HG03520 (cell line): Measurements from ENCODE around the gene SMIM36.
"Not testable (repeated sequence)": the region's sequence is repeated elsewhere in the genome, so short reads cannot be mapped to it uniquely, and the experiment has no call there.

Experiments
- ATAC-seq: cut with Tn5 transposase; IDR thresholded peaks from one replicate; pipeline ENCODE4 v1.9.1; 2021; ENCODE audit warnings: mild to moderate bottlenecking, moderate library complexity; ENCODE audit not compliant: unreplicated experiment

The SMIM36 gene

DNA sequence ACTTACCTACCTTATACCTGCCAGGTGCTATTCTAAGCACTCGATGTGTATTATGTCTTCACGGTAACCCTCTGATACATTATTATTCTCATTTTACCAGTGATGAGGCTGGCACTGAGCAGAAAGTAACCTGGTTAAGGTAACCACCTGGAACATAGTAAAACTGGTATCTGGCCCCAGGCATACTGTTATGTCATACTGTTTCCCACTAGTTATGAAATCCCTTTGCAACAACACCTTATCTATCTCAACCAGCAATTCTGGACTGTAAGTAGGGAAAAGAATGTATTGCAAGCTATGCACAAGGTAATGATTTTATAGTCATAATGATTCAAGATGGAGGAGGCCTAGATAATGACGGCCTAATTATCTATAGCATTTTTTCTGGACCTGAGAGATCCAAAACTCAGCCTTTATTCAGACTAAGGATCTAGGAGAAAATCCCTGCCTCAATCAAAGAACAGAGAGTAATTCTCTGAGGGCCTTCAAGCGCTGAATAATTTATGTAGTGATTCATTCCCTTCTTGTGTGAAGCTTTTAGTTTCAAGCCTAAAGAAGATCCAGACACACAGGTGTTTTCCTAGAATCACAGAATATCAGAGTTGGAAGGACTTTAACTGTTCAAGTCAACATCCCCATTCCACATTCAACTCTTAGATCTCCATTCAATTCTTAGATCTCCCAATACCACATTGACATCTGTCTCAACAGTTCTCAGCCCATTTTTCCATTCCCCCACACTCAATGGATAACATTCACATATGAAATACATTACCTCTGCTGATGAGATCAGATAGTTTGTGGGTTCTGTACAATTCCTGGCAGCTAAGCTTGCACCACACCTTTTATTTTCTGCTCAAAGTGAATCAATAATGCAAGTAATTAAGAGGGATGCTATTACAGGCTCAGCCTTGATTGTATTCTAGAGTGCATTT lies 74.8 kb downstream of the SMIM36 start:
- no peak for ATAC-seq

GRCh38 chr17:55435408-55435807 lies 75.8 kb downstream of the SMIM36 start:
- no peak for ATAC-seq

DNA sequence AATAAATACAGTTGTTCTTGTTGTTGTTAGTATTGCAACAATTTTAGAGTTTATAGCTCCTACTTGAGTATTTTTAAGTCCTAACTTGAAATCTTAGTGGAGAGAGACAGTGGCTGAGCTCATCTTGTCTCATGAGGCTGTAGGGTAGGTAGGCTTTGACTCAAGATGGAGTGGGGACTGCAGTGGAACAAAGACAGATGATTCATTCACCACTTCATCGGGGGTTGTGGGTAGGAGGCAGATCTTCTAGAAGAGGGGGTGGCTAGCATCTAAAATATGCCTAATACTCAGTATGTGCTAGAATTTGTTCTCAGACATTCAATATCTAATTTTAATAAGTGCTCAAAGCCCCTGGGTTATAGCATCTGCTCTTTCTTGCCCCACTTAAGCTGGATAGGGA lies 76.5 kb downstream of the SMIM36 start:
- no peak for ATAC-seq

DNA sequence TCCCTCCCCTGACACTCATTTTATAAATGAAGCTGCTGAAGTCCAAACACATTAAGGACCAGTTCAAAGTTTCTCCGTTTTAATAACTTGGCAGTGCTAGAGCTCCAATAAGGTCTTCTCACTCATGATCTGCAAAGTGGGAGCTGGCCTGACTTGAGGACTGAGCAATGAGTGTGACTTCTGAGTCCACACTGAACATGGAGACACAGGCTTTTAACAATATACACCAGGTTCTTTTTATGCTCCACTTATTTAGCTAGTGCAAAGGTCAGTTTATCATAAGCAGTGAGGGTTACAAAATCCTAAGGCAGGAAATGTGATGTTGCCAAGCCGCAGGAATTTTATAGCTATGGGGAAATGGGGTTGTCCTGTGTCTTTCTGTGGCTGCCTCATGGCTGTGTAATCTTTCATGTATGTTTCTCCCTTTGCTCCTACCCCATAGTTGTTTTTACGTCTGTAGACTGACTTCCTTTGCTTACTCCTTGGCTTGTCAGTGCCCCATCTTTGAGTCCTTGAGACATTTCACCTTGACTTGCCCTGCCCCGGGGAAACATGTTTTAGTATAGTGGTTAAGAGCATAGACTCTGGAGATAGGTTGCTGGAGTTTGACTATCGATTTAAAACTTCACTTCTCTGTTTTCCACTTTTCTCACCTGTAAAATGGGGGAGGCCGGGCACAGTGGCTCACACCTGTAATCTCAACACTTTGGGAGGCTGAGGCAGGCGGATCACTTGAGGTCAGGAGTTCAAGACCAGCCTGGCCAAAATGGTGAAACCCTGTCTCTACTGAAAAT lies 77.4 kb downstream of the SMIM36 start:
- ATAC-seq = no peak

GRCh38 chr17:55433029-55433628 lies 78.1 kb downstream of the SMIM36 start:
- no peak for ATAC-seq

- ATAC-seq = no peak
Measured at GRCh38 chr17:55432358-55433028, 78.8 kb downstream of the SMIM36 start.

- ATAC-seq = not testable (repeated sequence)
Measured at GRCh38 chr17:55431914-55432313, 79.3 kb downstream of the SMIM36 start.

DNA sequence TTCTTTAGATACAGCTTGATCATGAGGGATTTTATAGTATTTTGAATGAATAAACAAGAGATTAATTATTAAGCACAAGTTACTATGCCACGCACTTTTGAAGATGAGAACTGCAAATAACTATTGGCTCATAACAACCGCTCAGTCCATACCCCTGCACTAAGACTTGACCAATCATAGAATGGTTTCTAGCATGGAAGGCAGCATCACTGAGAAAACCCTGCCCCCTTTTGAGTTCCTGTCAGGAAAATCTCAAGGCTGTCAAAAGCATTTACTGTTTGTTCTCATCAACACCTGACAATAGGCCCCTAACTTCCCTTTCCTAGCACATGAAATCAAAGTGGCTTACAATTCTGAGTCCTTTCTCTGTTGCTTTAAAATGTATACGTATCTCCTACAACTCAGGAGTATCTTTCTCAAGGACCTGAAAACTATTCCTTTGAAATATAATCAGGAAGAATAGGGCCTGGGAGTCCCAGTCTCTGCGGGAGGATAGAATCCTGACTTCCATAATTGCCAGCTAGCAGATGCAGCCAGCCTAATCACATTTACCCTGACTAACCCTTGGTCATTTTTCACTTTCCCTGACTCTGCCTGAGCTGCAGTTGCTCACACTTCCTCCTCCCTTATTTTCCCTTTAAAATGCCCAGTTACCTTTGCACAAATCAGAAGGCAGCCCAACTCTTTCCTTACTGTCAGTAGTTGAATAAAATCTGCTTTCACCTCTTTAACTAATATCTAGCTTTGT lies 80.5 kb downstream of the SMIM36 start:
- ATAC-seq = no peak

DNA sequence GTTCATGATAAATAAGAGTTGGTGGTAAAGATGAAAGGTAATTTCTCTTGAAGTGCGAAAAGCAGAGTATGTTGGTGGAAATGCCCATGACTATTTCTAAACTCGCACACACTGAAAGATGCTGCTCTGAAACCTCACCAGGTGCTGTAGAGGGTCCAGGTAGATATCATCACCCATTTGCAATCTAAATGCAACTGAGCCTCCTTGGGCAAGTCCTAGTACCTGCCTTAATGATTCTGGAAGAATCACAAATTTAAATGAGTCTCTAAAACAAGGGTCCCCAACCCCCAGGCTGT lies 83.7 kb downstream of the SMIM36 start:
- no peak for ATAC-seq

GRCh38 chr17:55426851-55427586 lies 84.2 kb downstream of the SMIM36 start:
- peak; percentile 59 for ATAC-seq

- ATAC-seq = no peak
Measured at GRCh38 chr17:55424893-55425540, 86.2 kb downstream of the SMIM36 start.

DNA sequence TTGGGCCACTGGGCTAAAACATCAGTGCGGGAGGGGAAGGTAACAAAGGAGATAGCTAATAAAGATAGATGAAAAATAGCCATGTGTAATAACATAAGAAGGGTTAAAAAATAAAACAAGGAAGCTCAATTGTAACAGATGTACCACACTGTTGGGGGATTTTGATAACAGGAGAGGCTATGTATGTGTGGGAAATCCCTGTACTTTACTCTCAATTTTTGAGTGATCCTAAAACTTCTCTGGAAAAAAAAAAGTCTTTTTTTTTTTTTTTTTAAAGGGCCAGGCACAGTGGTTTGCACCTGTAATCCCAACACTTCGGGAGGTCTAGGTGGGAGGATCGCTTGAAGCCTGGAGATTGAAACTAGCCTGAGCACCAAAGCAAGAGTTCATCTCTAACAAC lies 87.7 kb downstream of the SMIM36 start:
- no peak for ATAC-seq

DNA sequence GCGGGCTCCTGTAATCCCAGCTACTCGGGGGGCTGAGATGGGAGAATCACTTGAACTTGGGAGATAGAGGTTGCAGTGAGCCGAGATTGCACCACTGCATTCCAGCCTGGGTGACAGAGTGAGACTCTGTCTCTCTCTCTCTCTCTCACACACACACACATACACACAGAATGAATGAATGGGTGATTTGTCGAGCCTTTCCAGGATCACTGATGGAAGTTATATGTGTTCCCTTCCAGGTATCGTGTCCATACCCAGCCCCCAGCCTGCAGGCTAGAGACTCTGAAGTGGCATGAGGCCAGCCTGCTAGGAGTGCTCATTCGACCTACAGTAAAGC lies 88.5 kb downstream of the SMIM36 start:
- ATAC-seq = not testable (repeated sequence)

DNA sequence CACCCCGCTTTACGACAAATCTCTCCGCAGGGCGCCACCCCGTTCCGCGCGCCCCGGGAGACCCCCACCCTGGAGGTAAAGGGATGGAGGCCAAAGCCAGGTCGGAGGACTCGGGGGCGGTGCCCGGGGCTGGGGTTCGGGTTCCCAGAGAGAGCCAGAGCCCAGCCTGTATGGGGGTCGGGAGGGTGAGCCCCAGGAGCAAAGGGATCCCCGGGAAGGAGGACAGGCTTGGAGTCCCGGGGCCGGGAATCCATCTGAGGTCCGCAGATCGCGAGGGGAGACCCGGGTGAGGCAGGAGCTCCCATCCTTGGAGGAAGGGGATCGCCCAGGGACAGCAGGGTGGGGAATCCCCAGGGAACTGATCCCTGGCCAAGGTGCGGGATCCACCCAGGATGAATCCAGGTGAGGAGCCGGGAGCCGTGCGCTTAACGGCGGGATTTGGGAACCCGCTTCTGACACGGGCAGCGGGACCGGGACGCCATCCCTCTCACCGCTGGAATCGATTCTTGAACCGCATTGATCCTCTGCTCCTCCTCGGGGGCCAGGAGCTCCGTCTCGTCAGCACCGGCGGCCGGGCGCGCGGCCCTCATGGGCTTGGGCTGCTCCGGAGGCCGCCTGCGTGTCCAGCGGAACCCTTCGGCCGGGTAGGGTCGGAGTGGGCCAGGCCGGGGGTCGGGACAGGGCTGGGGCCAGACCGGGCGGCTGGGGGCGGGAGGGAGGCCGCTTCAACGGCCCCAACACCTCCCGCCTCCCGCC lies 89.9 kb downstream of the SMIM36 start, which contains the start of gene MMD:
MMD (minus strand) TSS at position 657 of the 756 bp plus-strand sequence; CDS start at position 517, 140 bp downstream.
- ATAC-seq = peak; percentile 20

GRCh38 chr17:55420776-55421178 lies 90.5 kb downstream of the SMIM36 start:
- no peak for ATAC-seq

- ATAC-seq = peak; percentile 36
Measured at GRCh38 chr17:55420067-55420775, 91.0 kb downstream of the SMIM36 start.

DNA sequence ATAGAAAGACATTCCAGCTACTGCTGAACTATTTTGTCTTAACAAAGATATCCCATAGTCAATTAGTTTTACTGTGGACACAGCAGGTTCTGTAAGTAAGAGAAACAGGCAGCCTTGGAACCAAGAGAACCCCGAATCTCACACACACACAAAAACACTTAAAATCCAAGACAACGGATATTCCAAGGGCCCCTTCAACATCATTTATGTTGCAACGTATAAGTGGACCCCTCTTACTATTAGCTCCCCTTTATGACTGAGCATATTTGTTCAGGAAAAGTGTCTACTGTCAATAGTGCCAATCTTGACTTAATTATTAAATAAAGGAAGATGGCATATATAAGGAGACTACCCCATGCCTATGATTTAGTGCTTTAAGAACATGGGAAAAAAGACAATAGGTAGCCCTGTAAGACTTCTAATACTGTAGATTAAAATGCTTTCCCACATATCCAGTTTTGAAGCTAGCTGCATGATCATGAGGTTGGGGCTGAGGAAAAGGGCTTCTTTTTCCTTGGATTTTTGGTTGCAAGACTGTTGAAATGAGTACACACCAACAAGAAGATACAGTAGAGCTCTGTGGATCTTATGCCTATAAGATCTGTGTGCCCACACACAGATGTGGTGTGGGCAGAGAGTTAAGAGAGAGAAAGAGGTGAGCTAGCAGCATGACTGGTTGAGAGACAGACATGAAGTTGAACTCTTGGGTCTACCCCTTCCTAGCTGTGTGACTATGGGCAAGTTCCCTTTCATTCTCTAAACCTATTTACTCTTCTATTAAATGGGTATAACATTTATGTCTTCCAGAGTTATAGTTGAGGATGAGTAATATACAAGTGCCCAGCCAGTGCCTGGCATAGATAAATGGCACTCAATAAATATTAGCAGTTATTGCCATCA lies 92.6 kb downstream of the SMIM36 start:
- no peak for ATAC-seq
